GM19397 (cell line): ENCODE measurements around the gene GTF2H2.
"Not testable (repeated sequence)": the region's sequence is repeated elsewhere in the genome, so short reads cannot be mapped to it uniquely, and the experiment has no call there.

Experiments
- ATAC-seq: cut with Tn5 transposase; IDR thresholded peaks from one replicate; pipeline ENCODE4 v1.9.1; 2021; ENCODE audit warnings: mild to moderate bottlenecking, moderate library complexity; ENCODE audit not compliant: unreplicated experiment

Gene GTF2H2

DNA sequence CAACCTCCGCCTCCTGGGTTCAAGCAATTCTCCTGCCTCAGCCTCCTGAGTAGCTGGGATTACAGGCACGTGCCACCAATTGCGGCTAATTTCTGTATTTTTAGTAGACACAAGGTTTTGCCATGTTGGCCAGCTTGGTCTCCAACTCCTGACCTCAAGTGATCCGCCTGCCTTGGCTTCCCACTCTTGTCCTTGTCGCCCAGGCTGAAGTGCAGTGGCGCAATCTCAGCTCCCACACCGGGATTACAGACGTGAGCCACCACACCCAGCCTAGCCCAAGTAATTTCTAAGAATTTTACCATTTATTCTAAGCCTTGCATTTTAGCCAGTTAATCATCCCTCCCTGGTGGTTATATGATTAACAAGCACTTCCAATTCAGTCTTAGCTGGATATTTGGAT, 53.3 kb downstream of the GTF2H2 start:
- no peak for ATAC-seq

DNA sequence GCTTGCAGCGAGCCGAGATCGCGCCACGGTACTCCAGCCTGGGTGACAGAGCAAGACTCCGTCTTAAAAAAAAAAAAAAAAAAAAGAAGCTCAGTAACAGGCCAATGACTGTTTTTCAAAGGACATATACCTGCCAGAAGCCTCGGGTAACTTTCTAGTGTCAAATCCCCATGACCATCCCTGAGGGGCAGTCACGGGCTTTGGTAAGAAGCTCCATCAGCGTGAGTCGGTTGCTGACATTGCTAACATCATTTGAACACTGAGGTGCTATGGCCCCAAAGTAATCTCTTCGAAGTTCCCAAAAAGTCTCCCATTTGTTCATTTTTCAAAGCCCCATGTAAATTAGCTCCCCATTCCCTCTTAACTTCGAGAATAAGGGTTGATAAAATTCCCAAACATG, 53.9 kb downstream of the GTF2H2 start:
- no peak for ATAC-seq

DNA sequence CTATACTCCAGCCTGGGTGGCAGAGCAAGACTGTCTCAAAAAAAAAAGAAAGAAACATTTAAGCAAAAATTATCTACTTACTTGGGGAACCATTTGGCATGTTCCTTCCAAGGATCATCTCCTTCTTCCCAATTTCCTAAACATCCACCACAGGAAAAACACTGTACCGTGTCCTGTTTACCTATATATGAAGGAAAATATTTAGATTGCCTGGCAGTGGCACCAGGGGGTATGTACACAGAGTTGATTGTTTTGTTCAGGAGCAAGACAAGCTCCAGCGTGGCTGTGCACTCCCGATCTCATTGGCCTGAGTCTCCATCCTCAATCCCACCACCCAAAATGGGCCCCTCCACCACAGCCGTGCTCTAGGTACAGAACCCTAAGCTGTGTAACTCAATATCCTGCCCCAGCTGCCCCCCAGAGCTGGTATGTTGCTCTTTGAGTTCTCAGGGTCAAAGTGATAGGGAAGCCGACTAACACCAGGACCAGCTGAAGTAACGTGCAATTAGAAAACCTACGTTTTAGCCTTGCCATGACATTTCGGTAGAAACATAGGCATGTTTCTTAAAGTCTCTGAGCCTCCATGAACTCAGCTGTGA, 56.2 kb downstream of the GTF2H2 start:
- no peak for ATAC-seq

DNA sequence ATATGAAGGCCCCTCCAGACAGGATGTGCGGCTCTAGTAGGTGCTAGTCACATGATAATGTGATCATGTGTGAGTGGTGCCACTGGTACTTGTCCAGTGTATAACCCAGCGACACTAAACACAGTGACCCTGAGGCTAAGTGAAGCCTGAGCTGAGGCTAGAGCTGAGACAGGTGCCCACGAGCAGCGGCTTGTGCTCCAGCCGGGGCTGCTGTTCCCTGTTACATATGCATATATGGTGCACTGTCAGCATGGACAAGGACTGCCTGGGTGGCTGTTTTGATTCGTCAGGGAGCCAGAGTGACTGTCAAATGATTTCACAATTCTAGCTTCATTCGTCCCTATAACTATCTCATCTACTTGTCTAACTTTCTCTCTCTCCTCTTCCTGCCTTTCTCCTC, 60.5 kb downstream of the GTF2H2 start:
- ATAC-seq, result not testable (repeated sequence)
